NCI-H1694 treated with DMSO at 0.1 percent for 48 hours (cell line): ENCODE data around the gene ACAA2.
"Not testable (repeated sequence)": the region's sequence is repeated elsewhere in the genome, so short reads cannot be mapped to it uniquely, and the experiment has no call there.

Source experiments
- DNase-seq: peaks from one replicate; lab custom pipeline; 2025; lab: John Stamatoyannopoulos, UW

ACAA2 gene

DNA sequence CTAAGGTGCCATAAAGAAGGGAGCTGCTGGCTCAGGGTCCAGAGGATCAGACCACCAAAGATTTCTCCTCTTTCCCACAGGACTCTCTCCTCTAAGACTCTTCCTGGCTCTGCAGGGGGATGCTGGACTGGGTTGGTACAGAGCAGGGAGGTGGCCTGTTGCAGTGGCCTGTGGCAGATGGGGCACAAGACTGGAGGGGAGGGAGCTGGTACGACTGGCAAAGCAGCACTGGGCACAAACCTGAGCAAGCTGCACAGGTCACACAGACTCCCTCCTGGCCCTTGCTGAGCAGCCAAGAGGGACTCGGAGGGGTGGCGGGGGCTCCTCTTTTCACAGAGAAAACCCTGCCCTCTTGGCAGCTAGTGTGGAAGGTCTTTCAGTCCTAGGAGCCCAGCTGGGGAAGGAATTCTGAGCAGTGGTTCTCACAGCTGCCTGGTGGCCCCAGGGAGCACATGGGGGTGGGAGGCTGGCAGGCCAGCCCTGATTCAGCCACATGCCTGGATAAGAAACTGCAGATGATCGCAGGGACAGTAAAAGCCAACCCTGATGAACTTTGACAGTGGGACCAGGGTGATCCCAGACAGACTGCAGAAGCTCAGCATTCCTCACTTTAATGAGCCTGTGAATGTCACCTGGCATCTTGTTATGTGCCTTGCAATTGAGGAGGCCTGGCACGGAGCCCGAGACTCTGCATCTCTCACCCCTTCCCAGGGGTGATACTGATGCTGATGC is 32.5 kb upstream of the ACAA2 start:
- DNase-seq, result no peak

DNA sequence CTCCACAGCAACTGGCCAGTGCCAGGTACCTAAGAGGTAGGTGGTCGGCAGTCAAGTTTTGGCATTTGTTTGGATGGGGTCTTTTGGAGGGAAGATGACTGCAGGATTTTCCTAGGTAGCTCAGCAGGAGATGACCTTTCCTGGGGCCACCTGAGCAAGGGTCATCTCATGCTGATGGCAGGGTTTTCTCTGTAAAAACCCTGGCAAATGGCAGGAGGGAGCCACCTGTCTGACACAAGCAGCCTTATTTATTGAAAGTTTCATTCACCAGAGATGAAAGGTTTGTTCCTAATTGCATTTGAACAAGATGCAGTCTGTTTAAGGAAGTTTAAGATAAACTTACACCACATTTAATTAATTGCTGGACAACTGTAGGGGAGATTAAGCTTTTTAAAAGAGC is 31.6 kb upstream of the ACAA2 start:
- no peak for DNase-seq

DNA sequence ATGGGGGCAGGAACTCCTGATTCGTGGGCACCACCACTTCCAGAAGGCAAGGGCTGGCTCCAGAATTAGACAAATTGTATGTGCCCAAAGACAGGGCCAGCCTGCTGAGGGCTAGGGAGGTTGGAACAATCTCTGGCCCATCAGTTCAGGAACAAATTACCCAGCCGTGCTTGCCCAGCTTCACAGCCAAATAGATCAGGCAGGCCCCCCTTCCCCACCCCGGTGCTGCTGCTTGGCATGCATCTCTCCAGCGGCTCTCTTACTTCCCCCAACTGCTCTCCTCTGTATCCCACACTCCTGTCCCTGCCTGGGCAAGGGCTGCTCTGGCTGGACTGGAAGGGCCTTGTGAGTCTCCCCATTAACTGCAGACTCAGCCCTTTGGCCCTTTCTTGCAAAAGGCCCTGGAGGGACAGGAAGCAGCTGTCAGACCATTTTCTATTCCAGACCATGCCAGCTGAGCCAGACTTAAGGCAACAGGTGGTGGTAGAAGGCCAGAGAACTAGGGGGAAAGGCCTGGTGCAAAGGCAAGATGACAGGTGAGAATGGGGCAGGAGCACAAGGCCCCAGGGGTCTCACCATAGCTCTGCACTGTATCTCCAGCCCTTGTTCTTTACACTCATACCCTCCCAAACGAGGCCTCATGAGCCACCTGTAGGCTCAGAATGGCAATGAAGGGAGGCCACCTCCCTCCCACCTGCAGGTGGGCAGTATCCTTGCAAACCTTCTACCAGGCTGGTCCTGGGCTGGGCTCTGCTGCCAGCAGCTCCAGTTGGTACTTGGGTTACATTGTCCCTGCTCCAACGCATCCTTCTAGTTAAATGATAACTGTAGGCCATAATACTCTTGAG is 30.7 kb upstream of the ACAA2 start:
- no peak for DNase-seq

DNA sequence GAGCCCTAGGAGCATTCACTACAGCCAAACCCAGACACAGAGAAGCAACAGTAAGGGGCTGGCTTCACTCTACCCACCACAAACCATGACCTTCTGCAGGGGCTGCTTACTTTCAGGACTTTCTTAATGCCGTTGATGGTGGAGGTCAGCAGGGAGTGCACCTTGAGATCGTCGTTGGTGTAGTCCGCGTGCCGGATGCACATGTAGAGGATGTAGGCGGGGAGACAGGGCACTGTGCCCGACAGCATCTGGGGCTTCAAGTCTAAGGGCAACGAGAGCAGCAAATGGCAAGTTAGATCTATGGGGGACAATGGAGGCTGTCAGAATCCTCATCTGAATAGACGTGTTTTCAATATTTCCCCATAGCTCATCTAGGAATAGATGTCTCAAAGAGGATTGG is 29.8 kb upstream of the ACAA2 start:
- DNase-seq, result no peak

DNA sequence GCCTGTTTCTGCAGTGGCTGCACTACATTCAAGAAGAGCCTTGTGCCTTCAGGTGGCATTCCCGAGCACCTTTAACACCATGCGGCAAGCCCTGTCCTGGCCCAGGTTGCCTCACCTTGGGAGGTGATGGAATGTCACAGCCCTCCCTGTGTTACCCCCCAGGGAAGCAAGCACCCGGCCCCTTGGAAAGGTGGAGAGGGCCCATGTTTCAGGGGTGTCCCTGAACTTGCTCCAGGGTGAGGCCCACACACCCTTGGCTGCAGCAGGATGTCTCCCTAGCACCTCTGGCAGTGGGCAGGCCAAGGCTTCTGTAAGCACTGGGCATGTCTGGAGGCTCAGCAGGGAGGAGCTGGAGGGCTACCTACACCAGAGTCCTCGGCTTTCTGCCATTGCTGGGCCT is 29.3 kb upstream of the ACAA2 start:
- no peak for DNase-seq

DNA sequence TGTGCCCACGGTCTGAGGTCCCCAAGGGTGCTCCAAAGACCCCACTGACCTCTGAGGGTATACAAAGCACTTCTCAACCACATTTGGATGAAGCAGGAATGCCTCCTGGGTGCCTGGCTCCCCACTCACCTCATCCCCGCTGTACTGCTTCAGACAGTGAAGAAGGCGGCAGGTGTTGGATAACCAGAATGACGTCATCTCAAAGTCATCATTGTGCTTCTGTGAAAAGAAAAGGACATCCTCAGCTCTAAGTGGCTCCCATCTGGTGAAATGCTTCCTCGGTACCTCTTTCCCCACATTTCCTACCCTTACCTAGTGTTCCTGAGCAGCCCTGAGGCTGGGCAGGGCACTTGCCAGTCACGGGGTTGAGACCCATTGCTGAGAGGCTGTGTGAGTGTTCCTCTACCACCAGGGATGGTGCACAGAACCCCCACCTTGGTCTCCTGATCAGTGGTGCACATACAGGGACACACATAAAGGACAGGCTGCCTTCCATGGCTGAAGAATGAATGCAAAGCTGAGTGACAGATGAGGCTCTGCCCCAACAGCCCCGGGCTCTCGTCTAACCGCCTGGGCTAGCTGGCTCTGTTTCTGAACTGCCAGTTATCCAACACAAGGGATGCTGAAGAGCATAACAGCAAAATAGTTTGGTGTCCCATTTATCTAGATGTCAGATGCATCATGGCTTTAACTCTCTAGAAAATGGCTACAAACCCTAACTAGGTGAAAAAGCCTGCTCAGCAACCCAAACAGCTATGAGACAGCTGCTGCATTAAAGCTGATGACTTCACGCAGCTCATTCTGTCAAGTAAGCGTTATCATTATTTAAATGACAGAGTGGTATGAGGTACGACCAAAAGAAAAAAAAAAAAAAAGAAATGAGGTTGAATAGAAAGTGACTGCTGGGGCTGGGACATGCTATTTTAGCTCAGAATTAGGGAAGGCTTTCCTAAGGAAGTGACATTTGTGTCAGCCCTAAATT is 28.2 kb upstream of the ACAA2 start:
- DNase-seq, result no peak

DNA sequence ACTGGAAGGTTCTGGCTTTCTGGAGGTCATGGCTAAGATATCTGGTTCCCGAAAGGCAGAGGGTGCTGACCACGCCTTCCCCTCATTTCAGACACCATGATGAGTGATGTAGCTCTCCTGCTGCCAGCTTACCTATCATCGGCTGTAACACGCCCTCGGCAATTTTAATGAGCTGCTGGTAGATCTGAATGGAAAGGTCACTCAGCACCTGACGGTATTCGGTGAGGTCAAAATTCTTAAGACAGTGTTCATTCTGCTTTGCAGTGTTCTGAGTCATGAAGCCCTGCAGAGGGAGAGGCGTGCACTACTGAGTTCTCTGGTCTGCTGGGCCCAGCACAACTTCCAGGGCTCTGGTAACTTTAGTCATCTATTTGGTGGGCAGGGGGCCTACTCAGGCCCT is 25.7 kb upstream of the ACAA2 start:
- DNase-seq, result no peak

DNA sequence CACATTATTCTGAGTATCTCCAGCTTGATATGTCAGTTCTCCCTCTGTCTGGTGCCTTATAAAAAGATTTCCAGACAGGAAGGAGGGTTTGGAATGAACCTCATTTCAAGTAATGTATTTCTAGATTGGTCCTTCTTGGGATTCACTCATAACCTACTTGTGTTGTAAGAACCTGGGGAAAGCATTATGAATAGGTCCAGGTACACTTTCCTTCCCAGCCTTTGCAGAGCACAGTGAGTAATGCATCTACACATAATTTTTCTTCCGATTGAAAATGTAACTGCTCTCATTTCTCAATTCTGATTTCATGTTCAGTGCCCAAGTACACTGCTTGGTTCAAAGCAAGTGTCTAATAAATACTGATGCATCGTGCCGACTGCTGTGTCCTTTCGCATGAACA is 25.0 kb upstream of the ACAA2 start:
- DNase-seq, result no peak

DNA sequence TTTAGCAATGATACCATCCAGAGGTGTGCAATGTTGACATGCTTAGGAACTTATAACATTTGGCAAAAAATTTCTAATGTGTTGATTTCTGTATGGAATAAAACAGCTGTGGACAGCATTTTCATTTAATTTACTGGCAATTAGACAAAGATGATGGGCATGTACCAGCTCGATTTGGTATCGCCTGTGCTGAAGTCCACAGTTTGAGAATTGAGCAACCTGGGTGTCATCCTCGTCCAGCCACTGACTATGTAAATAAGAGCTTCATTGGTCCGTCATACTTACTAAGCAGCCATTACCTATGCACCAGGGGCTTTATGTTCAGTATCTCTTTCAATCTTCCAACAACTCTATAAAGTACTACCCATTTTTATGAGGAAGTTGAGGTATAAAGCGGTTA is 24.6 kb upstream of the ACAA2 start:
- no peak for DNase-seq

DNA sequence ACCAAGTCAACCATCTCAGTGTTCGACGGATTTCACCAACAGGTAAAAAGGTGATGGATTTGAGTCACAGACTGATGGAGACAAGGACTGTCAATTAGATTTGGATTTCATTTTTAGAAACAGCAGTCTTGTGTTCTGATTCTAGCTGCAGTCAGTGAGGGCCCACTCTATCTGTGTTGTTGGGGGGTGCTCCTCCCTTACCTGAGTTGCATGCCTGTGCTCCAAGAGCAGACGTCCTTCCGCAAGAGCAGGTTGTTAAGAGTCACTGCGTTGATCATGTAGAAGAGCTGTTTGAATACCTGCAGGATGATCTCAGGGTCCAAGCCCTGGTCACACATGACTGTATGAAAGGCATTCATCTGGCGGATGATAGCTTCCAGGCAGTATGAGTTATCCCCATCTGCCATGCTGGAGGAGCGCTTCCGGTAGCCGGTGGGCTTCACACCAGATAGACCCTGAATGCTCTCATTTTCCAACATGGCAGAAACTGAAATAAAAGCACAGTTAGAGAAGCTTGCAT is 24.0 kb upstream of the ACAA2 start:
- DNase-seq, result not testable (repeated sequence)

DNA sequence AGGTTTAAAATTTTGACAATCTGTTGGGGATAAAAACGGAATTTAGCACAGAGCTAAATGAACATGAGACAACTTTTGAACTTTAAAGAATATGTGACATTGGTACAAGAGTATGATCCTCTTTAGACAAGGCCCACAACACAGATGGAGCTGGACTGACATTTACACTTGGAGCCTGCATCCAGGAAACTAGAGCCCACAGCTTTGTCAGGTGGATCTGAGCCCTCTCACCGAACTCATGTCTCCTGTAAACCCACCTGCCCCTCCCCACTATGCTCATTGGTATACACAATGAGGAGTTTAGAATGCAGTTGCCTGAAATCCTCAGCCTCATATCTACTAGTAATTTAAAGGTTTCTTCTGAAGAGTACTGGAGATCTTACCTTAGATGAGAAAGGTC is 22.1 kb upstream of the ACAA2 start:
- DNase-seq, result no peak

DNA sequence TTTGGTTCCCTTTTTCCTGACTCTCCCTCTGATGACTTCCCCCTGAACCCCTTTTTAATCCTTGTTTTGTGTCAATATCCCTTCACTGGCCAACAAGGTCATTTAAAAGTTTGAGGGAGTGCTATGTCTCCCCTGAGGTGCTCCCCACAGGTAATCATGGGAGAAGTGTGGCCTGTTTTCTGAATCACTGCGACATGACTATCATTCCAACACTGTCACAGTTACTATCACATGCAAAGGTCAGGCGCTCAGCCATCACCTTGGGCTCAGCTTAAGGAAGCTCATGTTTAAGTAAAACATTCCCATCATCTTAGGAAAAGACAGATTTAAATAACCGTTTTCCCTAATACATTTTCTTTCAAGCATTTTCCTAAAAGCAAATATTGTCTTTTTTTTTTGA is 20.9 kb upstream of the ACAA2 start:
- DNase-seq, result no peak

DNA sequence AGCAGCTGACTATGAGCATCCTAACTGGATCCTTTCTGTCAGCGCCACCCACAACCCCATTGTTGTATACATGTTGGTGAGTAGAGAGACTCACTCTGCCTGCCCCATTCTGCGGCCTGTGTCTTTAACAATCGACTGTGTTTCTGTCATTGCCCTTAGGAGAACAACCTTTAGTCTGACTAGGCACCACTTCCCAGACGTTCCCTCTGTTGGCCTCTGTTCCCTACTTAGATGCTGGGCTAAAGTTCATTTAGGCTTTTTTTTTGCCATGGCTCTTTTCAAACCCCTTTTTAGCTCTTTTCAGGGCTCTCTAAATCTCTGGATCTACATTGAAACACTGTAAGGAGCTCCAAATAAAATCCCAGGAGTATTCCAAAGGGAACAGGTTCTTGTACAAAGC is 20.5 kb upstream of the ACAA2 start:
- no peak for DNase-seq

DNA sequence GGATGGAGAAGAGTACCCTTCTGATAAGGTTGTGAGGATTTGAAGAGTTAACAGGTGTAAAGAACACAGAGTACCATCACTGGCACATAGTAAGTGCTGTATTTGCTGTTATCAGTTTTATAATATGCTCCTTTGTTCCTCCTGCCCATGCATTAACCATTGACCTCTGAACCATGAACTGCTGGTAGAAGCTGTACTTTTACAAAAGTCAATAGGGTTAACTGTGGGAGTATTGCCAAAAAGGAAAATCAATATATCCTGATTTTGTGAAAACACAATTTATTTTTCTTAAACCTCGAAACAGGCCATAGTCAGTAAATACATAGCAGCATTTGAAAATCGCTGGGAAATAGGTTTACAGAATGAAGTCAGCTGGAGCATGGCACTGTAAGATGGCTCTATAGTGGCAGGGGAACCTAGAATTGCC is 18.9 kb upstream of the ACAA2 start:
- no peak for DNase-seq

DNA sequence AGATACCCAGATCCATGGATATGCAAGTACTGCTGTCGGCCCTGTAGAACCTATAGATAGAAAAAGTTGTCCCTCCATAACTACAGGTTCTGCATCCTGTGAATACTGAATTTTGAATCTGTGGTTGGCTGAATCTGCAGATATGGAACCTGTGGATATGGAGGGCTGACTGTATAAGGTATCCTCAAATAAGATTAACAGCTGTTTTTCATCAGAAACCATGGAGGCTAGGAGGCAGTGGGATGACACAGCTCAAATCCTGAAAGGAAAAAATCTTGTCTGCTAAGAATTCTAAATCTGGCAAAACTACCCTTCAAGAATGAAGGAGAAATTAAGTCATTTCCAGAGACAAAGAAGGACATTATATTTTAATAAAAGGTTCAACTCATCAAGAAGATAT is 14.7 kb upstream of the ACAA2 start:
- no peak for DNase-seq

DNA sequence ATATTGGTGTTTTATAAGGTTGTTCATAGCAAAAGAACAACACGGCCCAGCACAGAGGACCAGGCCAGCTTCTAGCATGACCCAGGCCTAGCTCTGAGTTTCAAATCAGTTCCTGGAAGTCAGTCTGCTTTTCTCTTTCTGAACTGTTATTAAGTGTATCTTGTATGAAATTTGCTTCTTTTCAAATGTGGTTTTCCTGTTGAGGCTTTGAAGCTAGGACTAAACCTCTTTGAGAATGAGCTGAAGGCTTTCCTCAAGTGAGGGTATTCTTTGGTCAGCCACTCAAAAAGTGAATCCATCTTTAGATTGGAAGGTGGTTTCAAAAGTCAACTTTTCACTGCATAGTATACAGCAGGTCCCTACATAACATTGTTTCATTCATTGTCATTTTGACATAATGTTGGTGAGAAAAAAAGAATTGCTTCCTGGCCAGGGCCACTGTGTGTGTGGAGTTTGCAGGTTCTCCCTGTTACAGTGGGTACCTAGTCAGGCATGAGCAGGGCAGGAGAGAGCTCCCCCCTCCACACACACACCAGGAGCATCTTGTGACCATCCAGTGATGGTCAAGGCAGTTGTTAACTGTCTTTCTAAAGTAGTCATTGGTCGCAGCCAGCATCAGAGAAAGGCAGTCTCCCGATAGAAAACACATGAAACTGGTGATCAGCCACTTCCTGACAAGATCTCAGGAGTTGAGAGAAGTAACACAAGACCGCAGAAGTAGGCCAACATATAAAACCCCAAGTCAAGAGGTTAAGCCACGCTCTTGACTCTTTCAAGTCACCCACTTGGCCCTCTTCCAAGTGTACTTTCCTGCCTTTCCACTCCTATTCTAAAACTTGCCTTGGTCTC is 6.7 kb upstream of the ACAA2 start:
- no peak for DNase-seq

DNA sequence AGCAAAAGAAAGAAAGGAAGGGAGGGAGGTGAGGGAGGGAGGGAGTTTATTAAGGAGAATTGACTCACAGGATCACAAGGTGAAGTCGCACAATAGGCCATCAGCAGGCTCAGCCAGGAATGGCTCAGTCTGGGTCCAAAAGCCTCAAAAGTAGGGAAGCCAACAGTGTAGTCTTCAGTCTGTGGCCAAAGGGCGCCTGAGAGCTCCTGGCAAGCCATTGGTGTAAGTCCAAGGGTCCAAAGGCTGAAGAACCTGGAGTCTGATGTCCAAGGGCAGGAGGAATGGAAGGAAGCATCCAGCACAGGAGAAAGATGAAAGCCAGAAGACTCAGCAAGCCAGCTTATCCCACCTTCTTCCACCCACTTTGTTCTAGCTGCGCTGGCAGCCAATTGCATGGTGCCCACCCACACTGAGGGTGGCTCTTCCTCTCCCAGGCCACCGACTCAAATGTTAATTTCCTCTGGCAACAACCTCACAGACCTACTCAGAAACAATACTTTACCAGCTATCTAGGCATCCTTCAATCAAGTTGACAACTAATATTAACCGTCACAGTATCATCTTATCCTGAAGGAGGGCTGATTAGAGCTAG is 5.8 kb upstream of the ACAA2 start:
- DNase-seq, result no peak

DNA sequence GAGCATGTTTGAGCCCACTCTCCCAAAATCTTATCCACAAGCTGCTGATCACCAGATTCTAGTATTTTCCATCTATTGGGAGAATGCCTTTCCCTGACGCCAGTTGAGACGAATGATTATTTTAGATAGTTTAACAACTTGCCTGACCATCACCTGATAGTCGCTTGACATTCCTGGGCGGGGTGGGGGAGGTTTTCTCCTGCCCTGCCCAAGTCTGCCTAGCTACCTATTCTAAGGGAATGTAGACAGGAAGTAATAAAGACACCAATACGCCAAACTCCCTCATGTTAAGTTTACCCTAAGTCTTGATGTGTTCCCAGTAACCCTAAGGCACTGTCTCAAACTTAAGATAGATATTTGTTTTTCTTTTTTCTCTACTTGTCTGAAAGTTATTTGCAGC is 4.6 kb upstream of the ACAA2 start:
- DNase-seq, result no peak

DNA sequence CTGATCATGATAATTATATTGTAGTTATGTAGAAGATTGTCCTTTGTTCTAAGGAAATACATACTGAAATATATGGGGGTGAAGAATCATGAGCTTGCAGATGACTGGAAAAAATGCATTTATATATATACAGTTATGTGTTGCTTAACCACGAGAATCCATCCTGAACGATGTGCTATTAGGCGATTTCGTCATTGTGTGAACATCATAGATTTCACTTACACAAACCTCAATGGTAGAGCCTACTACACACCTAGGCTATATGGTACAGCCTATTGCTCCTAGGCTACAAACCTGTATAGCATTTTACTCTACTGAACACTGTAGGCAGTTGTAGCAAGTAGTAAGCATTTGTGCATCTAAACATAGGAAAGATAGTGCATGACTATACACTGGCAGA is 2.6 kb upstream of the ACAA2 start:
- no peak for DNase-seq

DNA sequence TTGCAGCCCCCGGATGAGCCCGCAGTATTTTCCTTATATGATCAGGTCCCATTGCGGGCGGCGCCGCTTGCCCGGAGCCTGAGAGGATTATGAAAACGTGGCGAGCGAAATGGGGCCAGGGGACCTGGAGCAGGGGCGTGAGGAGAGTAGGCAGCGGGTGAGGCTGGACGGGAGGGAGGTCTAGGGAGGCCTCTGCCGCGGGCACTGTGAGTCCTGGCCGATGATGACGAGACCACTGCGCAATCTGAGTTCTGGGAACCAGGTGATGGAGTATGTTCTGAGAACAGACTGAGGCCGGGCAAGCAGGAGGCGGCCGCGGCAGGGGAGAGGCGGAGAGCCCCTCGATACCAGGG is 790 bp upstream of the ACAA2 start:
- peak; percentile 24 for DNase-seq

DNA sequence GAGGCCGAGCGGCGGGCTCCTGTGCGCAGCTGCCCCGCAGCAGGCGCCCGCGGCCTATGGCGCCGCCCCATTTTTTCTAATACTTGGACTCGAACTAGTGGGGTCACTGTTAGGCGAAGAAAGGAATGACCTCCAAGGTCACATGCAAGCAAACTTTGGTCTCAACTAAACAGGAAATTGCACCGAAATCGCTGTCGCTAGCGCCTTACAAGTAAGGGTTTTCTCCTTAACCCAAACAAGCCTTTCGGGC is 339 bp downstream of the ACAA2 start:
- DNase-seq, result peak; percentile 31
